Central memory CD8-positive, alpha-beta T cell (primary cell): Measurements from ENCODE around the gene MSMP.

ENCODE experiments used
- ATAC-seq: fragments of 150-1000 bp; cut with Tn5 transposase; replicated peaks from 2 replicates; pipeline ENCODE4 v1.10.0; 2022; ENCODE audit warnings: mild to moderate bottlenecking, moderate FRiP score, moderate number of reproducible peaks; ENCODE audit not compliant: poor library complexity, severe bottlenecking; ENCODE audit errors: extremely low read depth
- DNase-seq, 2 donors: peaks; one replicate each; pipeline ENCODE4 v3.0.0; 2021; ENCODE audit warnings: low spot score in 2 of 2
- H3K27ac Mint-ChIP-seq: one replicate; pipeline ENCODE4 v1.8.0; 2022; ENCODE audit warnings: low read depth, mild to moderate bottlenecking, moderate library complexity, mixed read lengths
- H3K27me3 Mint-ChIP-seq: one replicate; pipeline ENCODE4 v1.8.0; 2022; ENCODE audit warnings: mixed read lengths
- H3K36me3 Mint-ChIP-seq: one replicate; pipeline ENCODE4 v1.8.0; 2022; ENCODE audit warnings: mild to moderate bottlenecking, moderate library complexity, mixed read lengths; ENCODE audit not compliant: insufficient read depth
- H3K4me1 Mint-ChIP-seq: one replicate; pipeline ENCODE4 v1.8.0; 2022; ENCODE audit warnings: mixed read lengths
- H3K4me3 Mint-ChIP-seq: one replicate; pipeline ENCODE4 v1.8.0; 2022; ENCODE audit warnings: mild to moderate bottlenecking, moderate library complexity, mixed read lengths
- H3K9me3 Mint-ChIP-seq: one replicate; pipeline ENCODE4 v1.8.0; 2022; ENCODE audit warnings: mixed read lengths

The MSMP gene

DNA sequence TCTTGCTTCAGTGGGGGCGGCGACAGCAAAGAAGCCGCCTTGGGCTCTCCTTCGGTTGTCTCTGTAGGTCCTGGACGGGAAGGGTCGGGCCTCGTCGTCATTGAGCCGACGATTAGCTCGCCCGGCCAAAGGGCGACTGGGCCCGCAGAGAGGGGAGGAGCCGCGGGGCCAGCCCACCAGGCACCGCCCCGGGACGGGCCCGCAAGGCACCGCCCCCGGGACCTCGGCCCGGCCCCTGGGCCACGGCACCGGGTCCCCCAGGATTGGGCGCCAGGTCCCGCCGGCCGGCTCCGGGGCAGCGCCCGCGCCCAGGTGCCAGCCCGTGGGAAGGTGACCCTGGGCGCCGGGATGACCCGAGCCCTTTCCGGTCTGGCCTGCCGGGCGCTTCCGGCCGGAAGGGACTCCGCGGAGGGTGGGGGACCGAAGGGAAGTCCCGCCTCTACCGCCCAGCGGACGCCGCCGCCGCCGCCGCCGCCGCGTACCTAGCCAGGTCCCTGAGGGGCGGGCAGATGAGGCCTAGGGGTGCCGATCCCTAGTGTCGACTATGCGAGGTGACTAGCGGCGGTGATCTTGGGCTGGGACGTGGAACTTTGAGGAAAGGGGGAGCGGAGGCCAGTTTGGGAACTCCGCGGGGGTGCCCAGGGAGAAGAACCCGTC, 5.1 kb downstream of the MSMP start, which contains the start of the genes GBA2 and RGP1:
TSS of gene GBA2 (minus strand) at position 371 of the 657 bp plus-strand sequence. CDS start 524 bp downstream, outside the sequence.
TSS of gene RGP1 (plus strand) at position 430 of the 657 bp plus-strand sequence. CDS start 469 bp downstream, outside the sequence.
- Mint-ChIP-seq H3K4me1 (peaks cover 51% of the 10 kb centered on the region), H3K9me3 (no peaks in the 10 kb centered on the region), H3K36me3 (peaks cover 21% of the 10 kb centered on the region), H3K27me3 (no peaks in the 10 kb centered on the region), H3K27ac (peak within 1 kb of the TSS; percentile 91), H3K4me3 (peak within 1 kb of the TSS; percentile 97)
- peak in 1 of 2 donors; percentile 37 for DNase-seq
- ATAC-seq = peak; percentile 78

DNA sequence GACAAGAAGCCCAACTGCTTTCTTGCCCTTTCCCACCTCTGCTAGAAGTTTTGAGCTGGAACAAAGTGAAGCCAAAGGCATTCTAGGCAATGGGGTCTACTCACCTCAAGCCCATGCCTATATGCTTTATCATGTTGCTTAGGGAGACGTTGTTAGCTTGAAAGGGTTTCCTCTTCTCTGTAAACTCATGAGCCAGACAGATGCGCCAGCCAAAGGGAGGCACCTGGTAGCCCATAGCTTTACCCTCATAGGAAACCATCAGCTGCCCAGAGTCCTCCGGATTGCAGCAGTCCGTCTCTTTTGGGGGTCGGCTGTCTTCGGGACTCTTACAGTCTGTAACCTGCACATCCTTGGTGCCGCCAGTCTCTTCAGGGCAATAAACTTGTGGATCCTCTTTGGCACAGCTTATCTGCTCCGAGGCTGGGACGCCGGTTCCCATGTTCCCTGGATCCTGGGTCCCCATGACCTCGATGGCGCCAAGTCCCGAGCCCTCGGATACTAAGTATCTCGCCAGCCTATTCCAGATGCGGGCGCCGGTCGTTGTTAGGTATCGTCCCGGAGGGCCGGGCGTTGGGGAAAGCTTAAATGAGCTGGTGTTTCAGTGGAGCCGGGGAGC, 5.7 kb downstream of the MSMP start:
- DNase-seq = no peak
- no peaks in the 10 kb centered on the region for H3K9me3 Mint-ChIP-seq
- no peaks in the 10 kb centered on the region for H3K27me3 Mint-ChIP-seq

DNA sequence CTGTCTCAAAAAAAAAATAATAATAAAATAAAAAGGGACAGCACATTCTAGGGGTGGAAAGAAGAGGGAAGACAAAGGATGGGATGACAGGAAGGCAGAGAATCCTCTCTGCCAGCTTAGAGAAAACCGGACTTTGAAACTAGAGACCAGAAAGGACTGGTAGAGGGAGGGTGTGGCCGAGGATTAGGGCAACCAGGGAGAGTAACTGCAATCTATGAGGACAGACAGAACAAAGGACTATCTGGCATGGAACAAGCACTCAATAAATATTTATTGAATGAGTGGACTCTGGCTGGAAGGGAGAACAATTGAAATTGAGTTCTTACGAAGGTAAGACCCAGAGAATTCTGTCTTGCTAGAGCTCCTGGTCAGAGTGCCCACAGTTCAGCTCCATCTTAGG, 7.5 kb downstream of the MSMP start:
- Mint-ChIP-seq H3K27me3 (no peaks in the 10 kb centered on the region), H3K27ac (peak overlapping the region; percentile 5), H3K36me3 (peaks cover 29% of the 10 kb centered on the region), H3K4me1 (peaks cover 62% of the 10 kb centered on the region), H3K9me3 (no peaks in the 10 kb centered on the region), H3K4me3 (peak overlapping the region; percentile 97)
- no peak for ATAC-seq
- DNase-seq = no peak

More for the DNA sequence above, 5.7 kb downstream of the MSMP start:
- peak overlapping the region; percentile 97 for H3K4me3 Mint-ChIP-seq
- H3K4me1 Mint-ChIP-seq = peaks cover 55% of the 10 kb centered on the region
- H3K27ac Mint-ChIP-seq = peak overlapping the region; percentile 91
- ATAC-seq = peak; percentile 21
- peaks cover 23% of the 10 kb centered on the region for H3K36me3 Mint-ChIP-seq

DNA sequence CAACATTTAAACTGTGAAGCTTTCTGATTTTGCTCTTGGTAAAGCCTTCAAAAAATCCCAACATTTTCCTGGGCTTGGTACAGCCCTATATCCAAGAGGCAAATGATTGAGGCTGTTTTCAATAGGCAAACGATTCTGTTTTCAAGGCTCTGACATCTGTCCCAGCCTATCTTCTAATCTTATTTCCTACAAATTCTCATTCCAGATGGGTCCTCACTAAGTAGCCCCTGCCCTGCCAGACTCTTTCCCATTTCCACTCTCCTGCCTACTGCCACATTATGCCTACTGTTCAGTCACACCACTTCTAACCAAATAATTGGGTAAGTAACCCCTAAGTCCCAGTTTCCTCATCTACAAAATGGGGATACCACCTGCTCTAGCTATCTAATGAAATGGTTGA, 8.5 kb downstream of the MSMP start:
- Mint-ChIP-seq H3K36me3 (peaks cover 35% of the 10 kb centered on the region), H3K4me1 (peaks cover 64% of the 10 kb centered on the region), H3K27ac (peak overlapping the region; percentile 5), H3K27me3 (no peaks in the 10 kb centered on the region), H3K9me3 (no peaks in the 10 kb centered on the region), H3K4me3 (peak overlapping the region; percentile 97)
- DNase-seq = no peak
- ATAC-seq = no peak

DNA sequence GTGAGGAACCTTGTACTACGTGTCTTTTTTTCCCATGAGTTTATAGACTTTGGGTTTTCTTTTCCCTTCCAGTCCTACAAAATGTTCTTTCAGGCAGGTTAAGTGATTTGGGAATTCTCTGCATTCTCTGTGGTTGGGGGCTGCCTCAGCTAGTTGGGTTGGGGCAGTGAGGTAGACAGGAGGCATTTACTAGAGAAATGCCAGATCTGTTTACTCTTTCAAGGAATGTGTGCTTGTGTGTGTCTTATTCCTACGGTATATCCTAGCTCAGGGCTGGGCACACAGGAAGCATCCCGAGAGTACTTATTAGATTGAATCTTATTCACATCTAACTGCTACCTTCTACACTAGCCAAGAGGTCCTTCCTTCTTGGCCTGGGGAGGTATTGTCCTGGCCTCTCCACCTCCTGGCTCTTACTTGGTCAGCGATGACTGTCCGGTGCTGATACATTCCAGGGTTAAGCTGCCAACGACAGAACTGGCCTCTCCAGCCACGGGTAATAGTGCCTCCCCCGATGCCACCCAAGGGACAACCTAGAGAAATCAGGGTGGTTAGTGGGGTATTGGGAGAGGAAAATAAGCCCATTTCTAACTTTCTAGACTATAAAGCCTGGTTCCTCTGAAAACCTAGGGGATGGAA, 10.1 kb downstream of the MSMP start:
- Mint-ChIP-seq H3K36me3 (peaks cover 35% of the 10 kb centered on the region), H3K4me3 (no peak overlapping the region), H3K9me3 (no peaks in the 10 kb centered on the region), H3K27ac (no peak overlapping the region), H3K27me3 (no peaks in the 10 kb centered on the region), H3K4me1 (peaks cover 52% of the 10 kb centered on the region)
- ATAC-seq (no peak), DNase-seq (no peak)

DNA sequence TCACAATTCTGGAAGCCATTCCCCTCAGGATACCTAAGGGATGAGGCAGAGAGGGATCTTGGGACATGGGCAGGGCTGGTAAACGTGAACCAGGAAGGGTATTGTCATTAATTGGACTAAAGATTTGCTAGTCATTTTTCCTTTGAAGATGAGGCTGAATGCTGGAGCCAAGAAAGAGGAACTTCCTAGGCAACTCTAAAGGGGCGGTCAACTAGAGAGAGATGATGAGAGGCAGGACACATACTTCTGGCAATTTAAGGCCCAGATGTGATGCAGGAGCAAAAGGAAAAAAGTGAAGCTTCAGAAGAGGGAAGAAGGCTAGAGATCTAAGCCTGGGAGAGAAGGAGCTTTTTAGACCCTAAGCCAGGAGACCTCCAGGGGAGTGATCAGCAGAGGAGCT, 10.6 kb downstream of the MSMP start:
- peaks cover 52% of the 10 kb centered on the region for H3K4me1 Mint-ChIP-seq
- H3K9me3 Mint-ChIP-seq = no peaks in the 10 kb centered on the region
- DNase-seq (no peak), ATAC-seq (no peak)
- no peak overlapping the region for H3K27ac Mint-ChIP-seq
- no peaks in the 10 kb centered on the region for H3K27me3 Mint-ChIP-seq
- no peak overlapping the region for H3K4me3 Mint-ChIP-seq
- peaks cover 41% of the 10 kb centered on the region for H3K36me3 Mint-ChIP-seq

DNA sequence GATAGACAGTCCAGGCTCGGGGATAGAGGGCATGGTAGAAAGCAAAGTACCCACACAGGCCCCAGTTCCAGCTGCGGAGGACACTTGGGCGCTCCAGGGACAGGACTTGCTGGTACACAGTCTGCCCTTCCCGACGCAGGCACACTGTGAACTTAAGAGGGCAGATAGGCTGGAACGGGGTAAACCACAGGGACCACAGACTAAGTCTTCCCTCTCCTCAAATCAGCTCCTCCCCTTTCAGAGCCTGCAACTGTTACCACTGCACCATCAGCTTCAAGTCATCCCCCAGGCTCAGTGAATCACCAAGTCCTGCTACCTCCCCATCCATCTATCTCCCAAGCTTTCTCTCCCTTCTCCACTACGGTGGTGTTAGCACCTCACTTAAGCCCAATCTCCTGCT, 12.3 kb downstream of the MSMP start:
- no peak for ATAC-seq
- DNase-seq = no peak
- Mint-ChIP-seq H3K36me3 (peaks cover 43% of the 10 kb centered on the region), H3K9me3 (no peaks in the 10 kb centered on the region), H3K27me3 (no peaks in the 10 kb centered on the region), H3K27ac (peak overlapping the region; percentile 8), H3K4me1 (peaks cover 38% of the 10 kb centered on the region), H3K4me3 (no peak overlapping the region)

DNA sequence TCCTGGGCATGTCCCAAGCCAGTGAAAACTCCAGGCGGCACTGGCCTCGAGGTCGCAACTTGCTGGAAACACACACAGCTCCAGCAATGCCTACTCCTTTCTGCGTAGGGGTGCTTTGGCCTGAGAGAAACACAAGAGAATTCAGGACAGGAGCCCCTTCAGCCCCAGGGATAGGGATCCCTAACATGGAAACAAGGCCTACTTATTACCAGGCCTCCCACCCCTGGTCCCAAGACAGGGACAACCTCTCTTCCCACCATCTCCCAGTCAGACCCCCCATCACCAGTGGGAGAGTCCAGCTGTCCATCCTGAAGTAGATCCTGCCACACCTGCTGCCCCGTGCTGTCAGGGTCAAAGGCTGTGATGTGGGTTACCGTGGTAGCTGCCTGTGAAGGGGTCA, 13.8 kb downstream of the MSMP start:
- no peak overlapping the region for H3K4me3 Mint-ChIP-seq
- DNase-seq = no peak
- no peaks in the 10 kb centered on the region for H3K27me3 Mint-ChIP-seq
- peaks cover 47% of the 10 kb centered on the region for H3K36me3 Mint-ChIP-seq
- no peak for ATAC-seq
- H3K9me3 Mint-ChIP-seq = no peaks in the 10 kb centered on the region
- no peak overlapping the region for H3K27ac Mint-ChIP-seq
- H3K4me1 Mint-ChIP-seq = peaks cover 33% of the 10 kb centered on the region

DNA sequence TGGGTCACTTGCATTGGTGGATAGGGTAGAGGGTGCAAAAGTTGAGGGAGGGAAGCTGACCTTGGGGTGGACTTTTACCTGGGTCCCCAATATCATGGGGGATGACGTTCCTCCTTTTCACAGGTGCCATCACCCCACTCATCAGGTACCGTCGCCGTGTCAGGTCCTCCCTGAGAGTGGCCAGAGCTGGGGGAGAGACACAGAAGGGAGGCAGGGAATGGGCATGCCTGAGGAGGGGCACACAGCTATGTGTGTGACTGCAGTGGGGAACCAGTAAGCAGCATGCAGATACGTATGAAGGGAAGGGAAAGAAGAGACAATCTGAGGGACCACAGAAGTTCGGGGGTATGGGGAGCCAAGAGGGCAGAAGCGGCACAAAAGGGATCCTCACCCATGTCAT, 15.2 kb downstream of the MSMP start:
- ATAC-seq (no peak), DNase-seq (no peak)
- Mint-ChIP-seq H3K4me1 (peaks cover 28% of the 10 kb centered on the region), H3K36me3 (peaks cover 44% of the 10 kb centered on the region), H3K27me3 (no peaks in the 10 kb centered on the region), H3K9me3 (no peaks in the 10 kb centered on the region), H3K4me3 (no peak overlapping the region), H3K27ac (no peak overlapping the region)

DNA sequence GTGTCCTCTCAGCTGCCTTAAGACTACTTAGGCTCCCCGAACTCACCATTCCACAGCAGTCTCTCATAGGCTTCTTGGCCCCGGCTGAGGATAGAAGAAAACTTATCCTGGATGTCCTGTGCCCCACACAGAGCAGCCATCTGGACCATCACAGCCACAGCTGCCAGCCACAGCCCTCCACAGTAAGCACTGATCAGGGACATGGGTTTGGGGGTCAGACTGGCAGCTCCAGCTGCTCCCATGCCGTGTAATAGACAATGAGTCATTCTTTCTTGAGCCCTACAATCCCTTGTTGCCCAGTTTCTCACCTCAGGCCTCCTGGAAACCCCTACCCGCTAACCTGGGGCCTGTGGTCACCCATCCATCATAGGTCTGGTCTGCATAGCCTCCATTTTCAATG, 15.9 kb downstream of the MSMP start:
- Mint-ChIP-seq H3K36me3 (peaks cover 39% of the 10 kb centered on the region), H3K4me1 (peaks cover 24% of the 10 kb centered on the region), H3K27ac (no peak overlapping the region), H3K27me3 (no peaks in the 10 kb centered on the region), H3K4me3 (no peak overlapping the region), H3K9me3 (no peaks in the 10 kb centered on the region)
- no peak for DNase-seq
- ATAC-seq = no peak

DNA sequence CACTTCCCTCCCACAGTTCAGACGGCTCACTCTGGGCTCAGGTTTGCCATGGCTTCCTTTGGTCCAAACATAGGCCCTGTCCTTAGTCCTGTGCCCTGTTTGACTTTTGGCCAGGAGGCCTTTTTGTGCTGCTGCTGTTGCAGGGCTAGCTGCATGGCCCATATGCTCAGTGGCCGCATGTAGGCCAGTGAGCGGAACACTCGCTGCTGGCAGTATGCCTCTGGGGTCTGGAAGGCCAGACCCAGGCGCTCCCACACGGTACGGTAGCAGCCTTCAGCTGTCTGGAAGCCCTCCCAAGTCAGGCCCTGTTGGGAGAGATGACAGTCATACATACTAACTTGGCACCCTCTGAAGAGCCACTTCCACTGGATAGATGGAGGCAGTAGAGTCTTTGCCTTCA, 16.9 kb downstream of the MSMP start:
- H3K36me3 Mint-ChIP-seq = peaks cover 34% of the 10 kb centered on the region
- no peak overlapping the region for H3K4me3 Mint-ChIP-seq
- H3K27me3 Mint-ChIP-seq = no peaks in the 10 kb centered on the region
- H3K9me3 Mint-ChIP-seq = no peaks in the 10 kb centered on the region
- DNase-seq (no peak), ATAC-seq (no peak)
- H3K4me1 Mint-ChIP-seq = peaks cover 27% of the 10 kb centered on the region
- H3K27ac Mint-ChIP-seq = no peak overlapping the region

DNA sequence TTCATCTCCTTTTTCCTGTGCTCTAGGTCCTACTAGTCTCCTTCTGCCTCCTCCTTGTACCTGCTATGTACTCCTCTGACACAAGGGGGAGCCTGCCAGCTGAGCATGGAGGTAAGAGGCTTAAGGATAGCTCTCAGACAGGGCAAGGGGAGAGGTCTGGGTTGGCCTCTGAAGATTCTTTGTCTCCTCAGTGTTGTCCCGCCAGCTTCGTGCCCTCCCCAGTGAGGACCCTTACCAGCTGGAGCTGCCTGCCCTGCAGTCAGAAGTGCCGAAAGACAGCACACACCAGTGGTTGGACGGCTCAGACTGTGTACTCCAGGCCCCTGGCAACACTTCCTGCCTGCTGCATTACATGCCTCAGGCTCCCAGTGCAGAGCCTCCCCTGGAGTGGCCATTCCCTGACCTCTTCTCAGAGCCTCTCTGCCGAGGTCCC, 17.9 kb downstream of the MSMP start:
- H3K36me3 Mint-ChIP-seq = peaks cover 32% of the 10 kb centered on the region
- no peaks in the 10 kb centered on the region for H3K27me3 Mint-ChIP-seq
- peak in 1 of 2 donors; percentile 48 for DNase-seq
- H3K27ac Mint-ChIP-seq = no peak overlapping the region
- no peaks in the 10 kb centered on the region for H3K9me3 Mint-ChIP-seq
- H3K4me3 Mint-ChIP-seq = no peak overlapping the region
- peaks cover 26% of the 10 kb centered on the region for H3K4me1 Mint-ChIP-seq
- ATAC-seq = no peak

DNA sequence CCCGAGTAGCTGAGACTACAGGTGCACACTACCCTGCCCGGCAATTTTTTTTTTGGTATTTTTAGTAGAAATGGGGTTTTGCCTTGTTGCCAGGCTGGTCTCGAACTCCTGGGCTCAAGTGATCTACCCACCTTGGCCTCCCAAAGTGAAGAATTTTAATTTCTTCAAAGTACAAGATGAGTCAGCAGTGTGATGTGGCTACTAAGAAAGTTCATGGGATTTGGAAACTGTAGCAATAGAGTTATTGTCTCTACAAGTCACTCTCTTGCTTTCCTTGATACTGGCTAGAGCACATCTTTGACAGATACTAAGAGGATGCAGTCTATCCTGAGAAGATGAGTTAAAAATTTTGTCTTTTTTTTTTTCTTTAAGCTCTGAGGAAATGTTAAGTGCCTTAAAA, 20.0 kb downstream of the MSMP start:
- Mint-ChIP-seq H3K27me3 (no peaks in the 10 kb centered on the region), H3K4me1 (peaks cover 29% of the 10 kb centered on the region), H3K4me3 (no peak overlapping the region), H3K27ac (no peak overlapping the region), H3K9me3 (no peaks in the 10 kb centered on the region), H3K36me3 (peaks cover 22% of the 10 kb centered on the region)
- ATAC-seq (no peak), DNase-seq (no peak)
